ENCODE results near the gene EXD3.

The EXD3 gene

DNA sequence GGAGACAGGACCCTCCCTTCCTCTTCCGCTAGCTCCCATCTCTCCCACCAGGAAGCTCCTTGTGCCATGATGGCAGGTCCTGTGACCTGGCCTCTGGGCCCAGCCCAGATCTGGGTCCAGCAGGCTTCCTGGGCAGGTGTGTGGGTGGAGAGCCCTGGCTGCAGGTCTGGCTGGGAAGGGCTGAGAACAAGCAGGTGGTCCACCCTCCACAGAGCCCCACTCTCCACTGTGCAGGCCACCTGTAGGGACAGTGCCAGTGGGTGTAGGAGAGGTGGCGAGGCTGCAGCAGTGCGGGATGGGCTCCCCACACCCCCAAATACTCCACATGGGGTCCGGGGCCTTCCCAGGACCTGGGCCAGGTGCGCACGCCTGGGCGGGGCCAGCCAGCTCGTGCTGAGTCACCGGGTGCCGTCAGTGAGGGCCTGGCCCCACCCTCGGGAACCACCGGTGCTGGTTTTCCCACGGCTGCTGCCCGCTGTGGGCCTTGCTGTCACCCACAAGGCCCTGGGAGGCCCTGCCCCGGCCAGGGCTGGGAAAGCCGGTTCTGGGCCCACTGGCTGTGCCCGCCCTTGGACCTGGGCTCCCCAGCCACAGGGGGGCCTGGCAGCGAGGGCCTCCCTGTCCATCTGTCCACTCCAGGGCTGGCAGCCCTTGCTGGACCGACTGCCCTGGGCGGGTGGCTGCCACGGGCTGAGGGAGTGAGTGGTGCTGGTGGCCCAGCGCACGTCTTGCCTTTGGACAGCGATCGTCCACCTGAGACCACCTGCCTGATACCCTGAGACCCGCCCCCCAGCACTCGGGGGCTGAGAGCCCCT lies 111.6 kb downstream of the EXD3 start:
- no peak for DNase-seq (ENCODE audit: extremely low read depth in 1 of 2, low read depth in 1 of 2)

DNA sequence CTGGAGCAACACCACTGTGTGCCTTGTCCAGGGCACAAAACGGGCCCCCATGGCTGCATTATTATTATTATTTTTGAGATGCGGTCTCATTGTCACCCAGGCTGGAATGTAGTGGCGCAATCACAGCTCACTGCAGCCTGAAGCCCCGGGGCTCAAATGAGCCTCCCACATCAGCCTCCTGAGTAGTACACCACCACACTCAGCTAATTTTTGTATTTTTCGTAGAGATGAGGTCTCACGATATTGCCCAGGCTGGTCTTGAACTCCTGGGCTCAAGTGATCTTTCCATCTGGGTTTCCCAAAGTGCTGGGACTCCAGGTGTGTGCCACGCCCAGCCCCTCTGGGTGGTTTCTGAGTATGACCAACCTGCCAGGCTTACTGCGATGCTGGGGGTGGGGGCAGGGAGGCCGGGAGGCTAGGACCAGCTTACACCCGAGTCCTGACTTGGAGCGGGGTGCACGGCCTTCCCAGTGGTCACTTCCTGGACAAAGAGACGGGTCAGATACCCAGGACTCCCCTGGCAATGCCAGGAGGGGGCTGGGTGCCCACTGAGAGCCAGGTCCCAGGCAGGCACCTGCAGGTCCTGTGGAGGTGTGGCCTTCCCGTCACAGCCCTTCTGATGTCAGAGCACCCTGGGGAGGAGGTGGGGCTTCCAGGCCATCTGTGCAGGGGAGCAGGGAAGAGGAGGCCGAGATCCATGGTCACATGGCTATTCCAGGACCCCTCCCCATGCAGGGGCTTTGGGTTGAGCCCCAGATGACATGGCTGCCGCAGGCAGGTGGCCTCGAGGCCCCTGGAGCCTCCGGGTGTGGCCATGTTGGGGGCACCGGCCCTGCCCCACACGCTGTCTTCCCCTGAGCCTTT lies 112.5 kb downstream of the EXD3 start:
- no peak for DNase-seq (ENCODE audit: extremely low read depth in 1 of 2, low read depth in 1 of 2)

DNA sequence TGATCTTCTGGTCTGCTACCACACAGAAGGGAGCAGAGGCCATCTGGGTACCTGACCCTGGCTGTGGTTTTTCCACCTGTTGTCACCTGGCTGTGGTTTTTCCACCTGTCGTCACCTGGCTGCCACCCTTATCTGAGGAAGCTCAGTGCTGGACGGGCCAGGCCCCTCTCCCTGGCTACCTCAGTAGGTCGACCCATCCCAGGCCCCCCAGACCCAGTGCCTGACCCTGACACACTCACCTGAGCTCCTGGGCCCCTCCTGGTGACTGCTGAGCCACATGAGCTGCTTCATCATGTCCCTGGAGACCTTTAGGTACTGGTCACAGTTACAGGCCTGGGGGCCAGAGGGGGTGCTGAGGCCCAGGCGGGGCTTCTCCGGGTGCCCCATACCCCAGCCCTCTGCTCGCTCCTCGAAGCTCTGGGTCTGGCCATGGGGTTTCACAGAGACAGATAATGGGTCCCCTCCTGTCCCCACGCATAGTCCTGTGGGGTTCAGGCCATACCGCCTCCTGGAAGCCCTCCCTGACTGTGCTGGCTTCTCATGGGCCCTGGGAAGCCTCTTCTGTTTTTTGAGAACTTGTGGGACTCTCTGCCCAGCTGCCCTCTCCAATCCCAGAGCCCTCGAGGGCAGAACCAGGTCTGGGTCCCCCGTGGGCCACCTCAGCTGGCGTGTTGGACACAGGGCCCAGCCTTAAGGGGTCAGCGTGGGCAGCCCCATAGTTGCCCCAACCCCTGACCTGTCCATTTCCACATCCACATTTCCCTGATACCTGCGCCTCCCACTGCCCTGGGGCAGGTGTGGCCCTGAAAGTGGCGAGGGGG lies 113.4 kb downstream of the EXD3 start:
- DNase-seq (ENCODE audit: extremely low read depth in 1 of 2, low read depth in 1 of 2) = no peak

DNA sequence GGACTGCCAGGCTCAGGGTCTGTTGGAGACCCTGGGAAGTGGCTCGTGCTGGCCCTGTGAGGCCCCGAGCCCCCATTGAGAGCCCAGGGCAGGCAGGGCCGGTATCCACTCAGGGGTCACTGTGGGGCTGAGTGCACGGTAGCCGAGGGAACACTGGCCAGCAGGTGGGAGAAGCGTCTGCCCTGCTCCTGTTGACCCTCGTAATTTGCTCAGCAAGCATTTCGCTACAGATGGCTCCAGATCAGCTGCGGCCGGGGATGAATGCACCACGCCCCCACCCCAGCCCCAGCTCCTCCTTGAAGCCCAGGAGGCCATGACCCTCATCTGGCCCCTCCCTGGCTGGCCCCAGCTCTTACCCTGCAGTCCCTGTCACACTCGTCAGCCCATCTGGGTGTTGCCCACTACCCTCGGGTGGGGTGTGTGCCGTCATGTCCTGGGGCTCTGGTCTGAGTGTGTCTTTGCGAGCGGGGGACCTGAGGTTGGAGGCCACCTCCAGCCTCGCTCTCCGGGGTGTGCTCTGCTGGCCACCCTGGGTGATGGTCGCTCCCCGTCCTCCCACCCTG lies 114.8 kb downstream of the EXD3 start:
- DNase-seq (ENCODE audit: extremely low read depth in 1 of 2, low read depth in 1 of 2) = no peak

DNA sequence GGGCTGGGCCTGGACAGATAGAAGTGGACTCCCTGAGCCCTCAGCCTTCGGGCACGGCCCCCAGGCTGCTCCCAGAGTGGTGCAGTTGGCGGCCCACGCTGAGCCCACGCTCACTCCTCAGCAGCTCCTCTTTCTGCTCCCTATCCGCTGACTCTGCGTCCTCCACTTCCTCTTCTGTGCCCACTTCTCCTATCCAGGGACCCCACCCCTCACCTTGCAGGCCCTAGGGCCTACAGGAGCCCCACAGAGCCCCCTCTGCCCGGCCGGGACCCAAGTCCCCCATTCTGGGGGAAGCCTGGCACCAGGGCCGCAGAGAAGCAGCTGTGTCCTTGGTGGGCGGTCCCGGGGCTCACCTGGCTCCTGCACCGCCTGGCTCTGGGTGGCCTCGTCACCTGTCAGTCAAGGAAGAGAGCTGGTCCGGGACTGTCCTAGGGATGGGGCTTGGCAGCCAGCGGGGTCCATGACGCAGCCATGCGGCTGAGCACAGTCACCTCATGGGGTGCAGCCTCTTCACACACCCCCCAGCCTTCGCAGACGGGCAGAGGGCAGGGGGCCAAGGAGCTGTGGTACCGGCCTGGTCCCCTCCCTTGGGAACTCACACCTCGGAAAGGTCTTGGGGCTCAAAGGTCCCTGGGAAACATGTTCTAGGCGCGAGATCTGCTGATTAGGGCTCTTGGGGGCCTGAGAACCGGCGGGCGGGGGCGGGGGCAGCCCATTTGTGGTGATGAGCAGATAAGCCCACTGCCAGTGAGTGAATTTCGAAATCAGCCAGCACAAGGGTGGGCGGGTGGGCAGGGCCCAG lies 115.5 kb downstream of the EXD3 start:
- DNase-seq (ENCODE audit: extremely low read depth in 1 of 2, low read depth in 1 of 2) = no peak

- DNase-seq (ENCODE audit: extremely low read depth in 1 of 2, low read depth in 1 of 2) = no peak
Measured at GRCh38 chr9:137306850-137307254, 116.1 kb downstream of the EXD3 start.

- no peak for DNase-seq (ENCODE audit: extremely low read depth in 1 of 2, low read depth in 1 of 2)
Measured at GRCh38 chr9:137306066-137306849, 116.7 kb downstream of the EXD3 start.

DNA sequence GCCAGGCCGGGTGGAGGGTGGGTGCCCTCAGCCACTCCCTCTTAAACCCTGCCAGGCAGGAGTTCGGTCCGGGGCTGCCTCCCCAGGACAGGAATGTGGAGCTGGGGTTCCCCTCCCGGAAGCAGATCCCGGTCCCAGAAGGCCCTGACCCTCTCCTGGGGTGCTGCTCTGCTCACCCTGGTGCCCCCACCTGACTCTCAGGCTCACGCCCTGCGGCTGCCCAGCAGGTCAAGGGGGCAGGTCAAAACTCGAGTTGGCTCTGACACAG lies 117.2 kb downstream of the EXD3 start:
- no peak for DNase-seq (ENCODE audit: extremely low read depth in 1 of 2, low read depth in 1 of 2)

DNA sequence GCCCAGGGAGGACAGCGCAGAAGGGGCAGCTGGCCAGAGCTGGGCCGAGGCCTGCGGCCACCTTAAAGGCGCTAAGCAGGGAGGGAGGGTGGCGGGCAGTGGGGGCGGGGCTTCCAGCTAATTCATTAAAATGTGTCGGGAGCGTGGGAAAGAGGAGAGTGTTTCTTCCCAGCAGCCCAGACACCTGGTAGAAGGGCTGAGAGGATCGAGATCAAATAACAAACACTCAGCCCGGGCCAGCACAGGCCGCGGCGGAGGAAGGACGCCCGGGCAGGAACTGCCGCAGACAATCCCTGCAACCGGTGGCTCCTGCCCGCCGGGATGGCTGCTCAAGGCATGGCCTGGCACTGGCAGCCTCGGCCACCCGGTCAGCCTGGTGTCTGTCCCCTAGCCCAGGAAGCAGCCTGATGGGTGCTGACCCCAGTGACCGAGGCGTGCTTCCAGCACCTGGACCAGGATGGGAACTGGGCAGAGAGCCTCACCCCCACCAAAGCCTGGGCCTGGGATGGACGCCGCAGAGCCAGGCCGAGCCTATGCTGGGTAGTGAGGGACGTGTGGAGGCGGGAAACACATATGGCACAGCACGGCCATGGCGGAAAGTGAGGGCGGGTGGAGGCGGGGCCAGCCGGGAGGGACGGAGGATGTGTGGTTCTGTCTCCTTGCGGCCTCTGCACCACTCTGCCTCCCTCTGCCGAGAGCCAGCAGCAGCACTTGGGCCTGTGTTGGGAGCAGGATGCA lies 117.7 kb downstream of the EXD3 start:
- DNase-seq (ENCODE audit: extremely low read depth in 1 of 2, low read depth in 1 of 2) = peak in 1 of 2 donors; percentile 31

GRCh38 chr9:137304383-137305059 lies 118.4 kb downstream of the EXD3 start:
- no peak for DNase-seq (ENCODE audit: extremely low read depth in 1 of 2, low read depth in 1 of 2)

- no peak for DNase-seq (ENCODE audit: extremely low read depth in 1 of 2, low read depth in 1 of 2)
Measured at GRCh38 chr9:137303893-137304382, 119.0 kb downstream of the EXD3 start.

DNA sequence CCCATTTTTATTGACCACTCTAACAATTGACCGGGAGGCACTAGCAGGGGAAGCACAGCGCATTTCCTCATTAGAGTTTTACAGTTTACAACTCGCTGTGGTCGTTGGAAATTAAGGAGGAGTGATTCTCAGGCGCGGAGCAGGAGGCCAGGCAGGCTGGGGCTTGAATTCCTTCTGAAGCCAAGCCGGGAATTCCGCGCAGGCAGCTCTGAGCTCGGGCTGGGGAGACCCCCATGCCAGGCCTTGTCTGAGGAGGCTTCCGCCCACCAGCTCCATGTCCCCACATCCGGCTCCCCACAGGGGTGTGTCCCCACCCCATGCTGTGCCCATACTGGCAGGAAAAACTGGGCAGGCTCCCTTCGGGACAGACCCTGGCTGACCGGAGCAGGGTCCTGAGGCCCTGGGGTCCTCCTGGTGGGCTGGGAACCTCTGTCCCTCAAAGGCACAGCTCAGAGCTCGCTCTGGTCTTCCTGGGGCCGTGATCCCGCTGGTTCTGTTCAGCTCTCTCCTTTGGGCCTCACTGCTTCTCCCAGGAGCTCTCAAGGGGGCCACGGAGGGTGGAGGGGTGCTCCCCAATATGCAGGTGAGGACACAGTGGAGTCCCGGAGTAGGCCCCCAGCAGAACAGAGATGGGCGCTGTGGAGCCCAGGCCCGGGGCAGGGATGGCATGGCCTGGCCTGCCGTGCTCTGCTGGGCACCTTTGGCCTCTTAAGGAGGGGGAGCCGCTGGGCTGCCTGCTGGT lies 119.6 kb downstream of the EXD3 start:
- DNase-seq (ENCODE audit: extremely low read depth in 1 of 2, low read depth in 1 of 2) = no peak

DNA sequence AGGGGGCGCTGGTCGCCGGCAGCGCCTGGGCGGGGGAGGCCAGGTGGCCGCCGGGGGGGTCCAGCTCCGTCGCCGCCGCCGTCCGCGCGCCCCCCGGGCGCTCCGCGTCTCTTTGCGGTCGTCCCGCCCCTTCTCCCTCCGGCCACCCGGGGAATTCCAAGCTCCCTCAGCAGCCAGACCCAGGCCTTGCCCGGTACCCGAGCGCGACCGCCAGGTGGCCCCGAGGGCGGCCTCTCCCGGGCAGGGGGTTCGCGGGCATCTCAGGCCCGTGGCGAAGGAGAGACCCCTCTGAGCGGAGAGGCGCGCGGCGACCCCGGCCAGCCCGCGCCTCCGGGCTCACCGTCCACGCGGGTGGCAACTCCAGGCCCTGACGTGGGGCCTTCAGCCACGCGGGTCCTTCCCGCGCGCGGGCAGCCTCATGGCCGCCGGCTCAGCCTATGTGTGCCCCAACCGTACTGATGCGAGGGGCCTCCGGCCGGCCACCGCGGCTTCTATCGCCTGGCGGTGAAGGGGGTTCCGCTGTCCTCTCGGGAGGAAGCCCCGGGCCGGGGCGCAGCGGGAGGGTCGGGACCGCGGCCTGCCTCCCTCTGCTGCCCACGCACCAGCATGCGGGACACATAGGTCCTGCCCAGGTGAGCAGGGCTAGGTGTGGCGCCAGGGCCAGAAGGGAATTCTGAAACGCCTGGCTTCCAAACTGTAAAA lies 120.4 kb downstream of the EXD3 start:
- no peak for DNase-seq (ENCODE audit: extremely low read depth in 1 of 2, low read depth in 1 of 2)

- DNase-seq (ENCODE audit: extremely low read depth in 1 of 2, low read depth in 1 of 2) = peak; percentile 76 to 86
Measured at GRCh38 chr9:137302118-137302448, 120.9 kb downstream of the EXD3 start, which contains the start of gene NRARP. Gene NRARP, minus strand, starts transcription at chr9:137302271. Its CDS starts 343 bp downstream, at chr9:137301928.

DNA sequence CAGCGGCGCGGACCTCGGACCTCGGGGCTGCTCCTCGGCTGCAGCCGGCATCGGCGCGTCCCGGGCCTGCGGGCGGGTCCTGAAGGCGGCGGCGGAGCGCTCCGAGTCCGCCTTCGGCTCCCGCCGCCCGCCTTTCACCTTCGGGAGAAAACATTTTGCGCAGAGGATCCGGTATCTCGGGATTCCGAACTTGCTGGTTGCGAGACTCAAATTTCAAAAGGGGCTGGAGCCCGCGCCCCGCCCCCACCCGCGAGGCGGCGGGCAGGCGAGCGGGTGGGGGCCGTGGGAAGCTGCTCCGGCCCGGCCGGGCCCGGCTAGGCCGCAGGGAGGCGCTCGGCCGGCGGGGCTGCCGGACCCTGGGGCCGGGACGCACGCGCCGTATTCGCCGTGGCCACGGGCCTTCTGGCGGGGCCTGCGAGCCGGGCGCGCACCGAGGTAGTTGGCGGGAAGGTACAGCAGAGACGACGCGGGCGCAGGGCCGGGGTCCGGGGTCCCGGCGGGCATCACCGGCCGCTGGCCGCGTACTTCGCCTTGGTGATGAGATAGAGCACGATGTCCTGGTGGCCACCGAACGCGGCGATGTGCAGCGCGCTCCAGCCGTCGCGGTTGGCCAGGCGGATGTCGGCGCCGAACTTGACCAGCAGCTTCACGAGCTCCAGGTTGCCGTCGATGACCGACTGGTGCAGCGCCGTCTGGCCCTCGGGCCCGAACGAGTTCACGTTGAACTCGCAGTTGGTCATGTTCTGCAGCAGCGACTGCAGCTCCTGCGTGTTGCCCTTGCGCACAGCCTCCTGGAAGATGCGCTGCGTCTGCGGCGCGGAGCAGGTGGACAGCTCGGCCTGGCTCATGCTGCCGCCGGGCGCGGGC lies 121.6 kb downstream of the EXD3 start:
- DNase-seq (ENCODE audit: extremely low read depth in 1 of 2, low read depth in 1 of 2) = no peak

GRCh38 chr9:137300567-137301080 lies 122.3 kb downstream of the EXD3 start:
- no peak for DNase-seq (ENCODE audit: extremely low read depth in 1 of 2, low read depth in 1 of 2)

Data from activated CD8-positive, alpha-beta memory T cell treated with anti-CD3 and anti-CD28 coated beads for 1 hour (primary cell).